Neural progenitor cell (in vitro differentiated cells): ENCODE data around the gene NBEA.

Source experiments
- EZH2 ChIP-seq: fragments of 200-600 bp; sonication (generic); IDR thresholded peaks from 2 replicates; pipeline ENCODE4 v1.6.1; 2017; ENCODE audit warnings: antibody characterized with exemption, mild to moderate bottlenecking, moderate library complexity
- TF ChIP-seq, protein P1 (sequence below): fragments of 200-600 bp; sonication (generic); IDR thresholded peaks from 2 replicates; pipeline ENCODE4 v1.5.1; 2017; ENCODE audit warnings: antibody characterized with exemption, mild to moderate bottlenecking

GRCh38 chr13:35527451-35527850 is 585.4 kb downstream of the NBEA start:
- TF ChIP-seq, protein P1, sequence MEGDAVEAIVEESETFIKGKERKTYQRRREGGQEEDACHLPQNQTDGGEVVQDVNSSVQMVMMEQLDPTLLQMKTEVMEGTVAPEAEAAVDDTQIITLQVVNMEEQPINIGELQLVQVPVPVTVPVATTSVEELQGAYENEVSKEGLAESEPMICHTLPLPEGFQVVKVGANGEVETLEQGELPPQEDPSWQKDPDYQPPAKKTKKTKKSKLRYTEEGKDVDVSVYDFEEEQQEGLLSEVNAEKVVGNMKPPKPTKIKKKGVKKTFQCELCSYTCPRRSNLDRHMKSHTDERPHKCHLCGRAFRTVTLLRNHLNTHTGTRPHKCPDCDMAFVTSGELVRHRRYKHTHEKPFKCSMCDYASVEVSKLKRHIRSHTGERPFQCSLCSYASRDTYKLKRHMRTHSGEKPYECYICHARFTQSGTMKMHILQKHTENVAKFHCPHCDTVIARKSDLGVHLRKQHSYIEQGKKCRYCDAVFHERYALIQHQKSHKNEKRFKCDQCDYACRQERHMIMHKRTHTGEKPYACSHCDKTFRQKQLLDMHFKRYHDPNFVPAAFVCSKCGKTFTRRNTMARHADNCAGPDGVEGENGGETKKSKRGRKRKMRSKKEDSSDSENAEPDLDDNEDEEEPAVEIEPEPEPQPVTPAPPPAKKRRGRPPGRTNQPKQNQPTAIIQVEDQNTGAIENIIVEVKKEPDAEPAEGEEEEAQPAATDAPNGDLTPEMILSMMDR = no peak
- TF ChIP-seq EZH2 = no peak
